Hepatocyte (in vitro differentiated cells): ENCODE data around the gene C2CD5. TPM values are rescaled to one million over a fixed set of nuclear protein-coding genes. Genes with fewer than 3 reads are reported as not detected.

Experiments used
- DNase-seq: peaks from one replicate; pipeline ENCODE4 v3.0.0-alpha.2; 2016; ENCODE audit warnings: low spot score
- H2AFZ ChIP-seq: fragments of 200-600 bp; sonication (generic); 2 replicates; pipeline ENCODE4 v1.6.0; 2016; ENCODE audit warnings: antibody characterized with exemption, mild to moderate bottlenecking
- H3K27ac ChIP-seq: fragments of 200-600 bp; sonication (generic); 2 replicates; pipeline ENCODE4 v1.5.1; 2016; ENCODE audit warnings: mild to moderate bottlenecking
- H3K27me3 ChIP-seq: fragments of 200-600 bp; sonication (generic); 2 replicates; pipeline ENCODE4 v1.6.1; 2016
- H3K36me3 ChIP-seq: fragments of 200-600 bp; sonication (generic); replicated peaks from 2 replicates; pipeline ENCODE4 v1.5.1; 2016; ENCODE audit warnings: low read depth; ENCODE audit not compliant: insufficient read depth
- H3K4me1 ChIP-seq: fragments of 200-600 bp; sonication (generic); 2 replicates; pipeline ENCODE4 v1.5.1; 2016; ENCODE audit warnings: mild to moderate bottlenecking, moderate library complexity; ENCODE audit not compliant: insufficient read depth
- H3K4me2 ChIP-seq: fragments of 200-600 bp; sonication (generic); 2 replicates; pipeline ENCODE4 v1.6.0; 2016
- H3K4me3 ChIP-seq: fragments of 200-600 bp; sonication (generic); 2 replicates; pipeline ENCODE4 v1.5.1; 2016; ENCODE audit warnings: mild to moderate bottlenecking
- H3K79me2 ChIP-seq: fragments of 200-600 bp; sonication (generic); 2 replicates; pipeline ENCODE4 v1.6.0; 2017; ENCODE audit warnings: mild to moderate bottlenecking
- H3K9me2 ChIP-seq: fragments of 200-600 bp; sonication (generic); replicated peaks from 2 replicates; pipeline ENCODE4 v1.6.0; 2017; ENCODE audit warnings: mild to moderate bottlenecking; ENCODE audit not compliant: insufficient read depth
- H3K9me3 ChIP-seq: fragments of 200-600 bp; sonication (generic); 2 replicates; pipeline ENCODE4 v1.5.1; 2016; ENCODE audit warnings: low read depth, mild to moderate bottlenecking
- H4K20me1 ChIP-seq: fragments of 200-600 bp; sonication (generic); 2 replicates; pipeline ENCODE4 v1.6.0; 2016; ENCODE audit warnings: mild to moderate bottlenecking; ENCODE audit not compliant: insufficient read depth, poor library complexity, severe bottlenecking
- EZH2 ChIP-seq: fragments of 200-600 bp; sonication (generic); IDR thresholded peaks from 2 replicates; pipeline ENCODE4 v1.6.1; 2016; ENCODE audit warnings: antibody characterized with exemption, mild to moderate bottlenecking, borderline replicate concordance
- EZH2phosphoT487 ChIP-seq: fragments of 200-600 bp; sonication (generic); IDR thresholded peaks from one replicate; pipeline ENCODE4 v1.6.1; 2018; ENCODE audit warnings: antibody characterized with exemption, mild to moderate bottlenecking, low read depth, moderate library complexity; ENCODE audit not compliant: unreplicated experiment, severe bottlenecking
- WGBS: methylation state at CpG from one replicate; pipeline ENCODE4 v1.1.6; 2016; ENCODE audit warnings: low lambda C conversion rate; ENCODE audit errors: missing lambda C conversion rate; 5-methylcytosine and 5-hydroxymethylcytosine counted together
- polyA plus RNA-seq: library from polyadenylated mRNA; unstranded; fragments of >200 nt; fragmentation: Nextera tagmentation; extraction: Ambion mirVana; gene quantifications from 2 replicates; pipeline ENCODE4 v1.2.1, GENCODE V29; 2016
- total RNA-seq: library from RNA; depleted of rRNA; stranded (reverse); fragments of >200 nt; gene quantifications from 2 replicates; pipeline ENCODE4 v1.2.3, GENCODE V29; 2014
- TF ChIP-seq, protein P1 (sequence below): fragments of 200-600 bp; sonication (generic); IDR thresholded peaks from 2 replicates; pipeline ENCODE4 v1.5.1; 2016; ENCODE audit warnings: antibody characterized with exemption, mild to moderate bottlenecking; ENCODE audit not compliant: poor library complexity

Gene C2CD5
- total and polyA plus RNA-seq, 2 experiments from 2014 or later: 7.3 to 20.5 TPM

DNA sequence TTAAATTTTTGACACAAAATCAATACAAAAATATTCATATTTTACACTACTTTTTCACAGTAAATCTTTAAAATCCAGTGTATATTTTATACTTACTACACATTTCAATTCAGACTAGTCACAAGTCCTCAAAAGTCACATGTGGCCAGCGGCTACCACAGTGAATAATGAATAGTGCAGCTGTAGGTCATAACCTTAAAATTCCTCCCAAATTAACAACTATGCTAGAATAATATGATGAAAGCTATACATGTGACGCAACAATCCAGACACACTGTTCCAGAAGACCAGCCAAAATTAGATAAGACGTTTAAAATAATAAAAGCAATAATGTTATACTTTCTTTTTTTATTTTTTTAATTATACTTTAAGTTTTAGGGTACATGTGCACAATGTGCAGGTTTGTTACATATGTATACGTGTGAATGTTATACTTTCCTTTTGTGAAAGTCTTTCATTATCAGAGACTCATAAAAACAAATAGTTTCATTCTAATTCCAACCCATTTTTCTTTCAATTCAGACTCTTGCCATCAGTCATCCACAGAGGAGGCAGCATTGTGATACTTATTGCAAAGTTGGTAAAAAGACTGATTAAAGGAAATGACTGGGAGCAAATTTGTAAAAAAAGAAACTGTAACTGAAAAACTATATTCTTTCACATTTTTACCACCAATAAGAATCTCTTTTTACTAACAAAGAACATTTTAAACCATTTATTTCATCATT lies 67.0 kb downstream of the C2CD5 start:
- WGBS: 88% methylated on average over 4 of the region's 4 CpGs
- Histone ChIP-seq H4K20me1 (no peaks in the 10 kb centered on the region), H3K27me3 (no peaks in the 10 kb centered on the region), H3K4me2 (no peak overlapping the region), H3K4me3 (no peak overlapping the region), H3K27ac (no peak overlapping the region), H2AFZ (no peak overlapping the region), H3K9me3 (no peaks in the 10 kb centered on the region), H3K4me1 (no peaks in the 10 kb centered on the region), H3K79me2 (no peaks in the 10 kb centered on the region), H3K9me2 (no peaks in the 10 kb centered on the region), H3K36me3 (no peaks in the 10 kb centered on the region)
- no peak for DNase-seq
- TF ChIP-seq EZH2phosphoT487: no peak
- TF ChIP-seq EZH2: no peak
- TF ChIP-seq, protein P1, sequence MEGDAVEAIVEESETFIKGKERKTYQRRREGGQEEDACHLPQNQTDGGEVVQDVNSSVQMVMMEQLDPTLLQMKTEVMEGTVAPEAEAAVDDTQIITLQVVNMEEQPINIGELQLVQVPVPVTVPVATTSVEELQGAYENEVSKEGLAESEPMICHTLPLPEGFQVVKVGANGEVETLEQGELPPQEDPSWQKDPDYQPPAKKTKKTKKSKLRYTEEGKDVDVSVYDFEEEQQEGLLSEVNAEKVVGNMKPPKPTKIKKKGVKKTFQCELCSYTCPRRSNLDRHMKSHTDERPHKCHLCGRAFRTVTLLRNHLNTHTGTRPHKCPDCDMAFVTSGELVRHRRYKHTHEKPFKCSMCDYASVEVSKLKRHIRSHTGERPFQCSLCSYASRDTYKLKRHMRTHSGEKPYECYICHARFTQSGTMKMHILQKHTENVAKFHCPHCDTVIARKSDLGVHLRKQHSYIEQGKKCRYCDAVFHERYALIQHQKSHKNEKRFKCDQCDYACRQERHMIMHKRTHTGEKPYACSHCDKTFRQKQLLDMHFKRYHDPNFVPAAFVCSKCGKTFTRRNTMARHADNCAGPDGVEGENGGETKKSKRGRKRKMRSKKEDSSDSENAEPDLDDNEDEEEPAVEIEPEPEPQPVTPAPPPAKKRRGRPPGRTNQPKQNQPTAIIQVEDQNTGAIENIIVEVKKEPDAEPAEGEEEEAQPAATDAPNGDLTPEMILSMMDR: no peak

DNA sequence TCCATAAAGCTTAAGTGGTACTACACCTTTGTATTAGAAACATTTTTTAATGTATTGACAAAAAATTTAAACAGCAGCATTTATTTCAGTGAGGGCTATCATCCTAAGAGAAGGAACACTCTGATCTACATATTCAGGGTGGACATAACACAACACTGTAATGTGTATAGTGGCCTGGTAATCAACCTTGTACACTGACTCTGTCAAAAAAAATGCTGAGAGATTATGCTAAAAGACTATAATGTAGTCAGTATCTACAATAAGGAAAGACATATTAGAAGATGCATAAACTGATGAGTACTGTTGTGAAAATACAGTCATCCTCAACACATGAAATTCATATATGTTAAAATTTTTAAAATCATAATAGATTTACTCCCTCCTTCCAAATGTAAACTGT lies 68.2 kb downstream of the C2CD5 start:
- H3K79me2 ChIP-seq: no peaks in the 10 kb centered on the region
- H3K9me3 ChIP-seq: no peaks in the 10 kb centered on the region
- TF ChIP-seq EZH2 (no peak), EZH2phosphoT487 (no peak)
- TF ChIP-seq, protein P1: no peak
- H3K4me3 ChIP-seq: no peak overlapping the region
- no peak overlapping the region for H3K4me2 ChIP-seq
- no peak overlapping the region for H3K27ac ChIP-seq
- DNase-seq: no peak
- H3K9me2 ChIP-seq: no peaks in the 10 kb centered on the region
- H4K20me1 ChIP-seq: no peaks in the 10 kb centered on the region
- no peak overlapping the region for H2AFZ ChIP-seq
- no peaks in the 10 kb centered on the region for H3K4me1 ChIP-seq
- no peaks in the 10 kb centered on the region for H3K36me3 ChIP-seq
- H3K27me3 ChIP-seq: no peaks in the 10 kb centered on the region

DNA sequence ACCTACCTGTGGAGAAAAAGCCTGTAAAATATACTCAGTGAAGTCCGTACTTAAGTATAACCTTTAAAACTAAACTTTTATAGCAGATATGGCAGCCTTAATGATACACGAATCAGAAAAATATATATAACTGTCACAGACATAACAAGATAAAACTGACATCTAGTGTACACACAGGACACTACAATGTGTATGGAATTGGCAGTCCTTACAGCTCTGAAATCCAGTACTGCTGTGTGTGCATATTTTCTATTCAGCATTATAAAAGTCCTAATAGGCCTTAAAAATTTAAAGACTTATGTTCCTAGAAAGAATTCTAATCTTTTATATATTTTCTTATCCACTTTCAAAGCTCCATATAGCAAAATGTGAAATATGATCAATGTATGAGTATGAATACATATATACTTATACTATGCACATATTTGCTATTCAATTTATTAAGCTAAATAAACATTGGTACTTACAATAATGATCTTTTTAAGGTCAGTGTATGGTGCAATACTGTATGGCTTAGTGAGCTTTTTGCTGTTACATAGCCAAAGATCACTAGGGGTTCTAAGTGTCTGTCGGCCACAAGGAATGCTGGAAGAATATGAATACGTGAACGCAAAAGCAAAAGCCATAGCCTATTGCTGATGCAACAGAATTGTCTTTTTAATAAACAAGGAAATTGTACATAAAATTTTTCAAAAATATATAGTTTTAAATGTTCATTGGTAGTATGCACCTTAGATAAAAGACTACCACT lies 69.2 kb downstream of the C2CD5 start:
- Histone ChIP-seq H2AFZ (no peak overlapping the region), H3K4me2 (no peak overlapping the region), H3K9me3 (no peaks in the 10 kb centered on the region), H3K27me3 (no peaks in the 10 kb centered on the region), H3K27ac (no peak overlapping the region), H4K20me1 (no peaks in the 10 kb centered on the region), H3K4me1 (no peaks in the 10 kb centered on the region), H3K79me2 (no peaks in the 10 kb centered on the region), H3K4me3 (no peak overlapping the region), H3K36me3 (no peaks in the 10 kb centered on the region), H3K9me2 (no peaks in the 10 kb centered on the region)
- TF ChIP-seq EZH2 (no peak), EZH2phosphoT487 (no peak)
- TF ChIP-seq, protein P1: no peak
- 95% methylated on average over 5 of the region's 5 CpGs for WGBS
- DNase-seq: no peak
